Measurements from ENCODE around the gene SMYD3. TPM values are rescaled to one million over a fixed set of nuclear protein-coding genes. Genes with fewer than 3 reads are reported as not detected.

Gene SMYD3
- total RNA-seq, 1 donor from 2014 or later, result 80.8 TPM

- H3K4me3 Mint-ChIP-seq (ENCODE audit: unreplicated experiment), result no peak overlapping the region
- H3K4me1 Mint-ChIP-seq (ENCODE audit: low read depth, unreplicated experiment), result no peaks in the 10 kb centered on the region
- H3K36me3 Mint-ChIP-seq (ENCODE audit: low read depth, unreplicated experiment), result peaks cover 7% of the 10 kb centered on the region
- peaks cover 29% of the 10 kb centered on the region for H3K36me3 ChIP-seq (ENCODE audit: insufficient read depth, low read length)
- no peak overlapping the region for H3K4me2 ChIP-seq (ENCODE audit: low read length)
- TF ChIP-seq EZH2 (IDR thresholded peaks at IDR 0.05; ENCODE audit: insufficient read depth, low read length), result no peak
- TF ChIP-seq CTCF (IDR thresholded peaks at IDR 0.05; ENCODE audit: insufficient read depth, low read depth, low read length), result no peak
- no peaks in the 10 kb centered on the region for H3K9me3 Mint-ChIP-seq (ENCODE audit: unreplicated experiment)
- H3K27ac Mint-ChIP-seq (ENCODE audit: unreplicated experiment), result no peak overlapping the region
- no peaks in the 10 kb centered on the region for H3K79me2 ChIP-seq (ENCODE audit: insufficient read depth, low read length)
- no peaks in the 10 kb centered on the region for H3K9me3 ChIP-seq (ENCODE audit: insufficient read depth, low read depth, low read length)
- H3K27ac ChIP-seq (ENCODE audit: low read depth, low read length), result no peak overlapping the region
- no peaks in the 10 kb centered on the region for H3K4me1 ChIP-seq (ENCODE audit: insufficient read depth, low read length)
- DNase-seq (ENCODE audit: low read depth) (no peak), FAIRE-seq (no peak)
- no peaks in the 10 kb centered on the region for H3K27me3 Mint-ChIP-seq (ENCODE audit: low read depth, unreplicated experiment)
- no peaks in the 10 kb centered on the region for H3K27me3 ChIP-seq (ENCODE audit: insufficient read depth, low read length)
- no peaks in the 10 kb centered on the region for H4K20me1 ChIP-seq (ENCODE audit: insufficient read depth, low read length)
- no peak overlapping the region for H3K9ac ChIP-seq (ENCODE audit: low read length)
- H2AFZ ChIP-seq (ENCODE audit: low read depth, low read length), result no peak overlapping the region
- H3K4me3 ChIP-seq (ENCODE audit: insufficient read depth, low read depth, low read length), result no peak overlapping the region
Measured at GRCh38 chr1:246540738-246541491, 33.8 kb upstream of the SMYD3 start.

GRCh38 chr1:246537887-246538286 is 30.8 kb upstream of the SMYD3 start:
- Mint-ChIP-seq H3K4me1 (ENCODE audit: low read depth, unreplicated experiment) (no peaks in the 10 kb centered on the region), H3K36me3 (ENCODE audit: low read depth, unreplicated experiment) (peaks cover 4% of the 10 kb centered on the region), H3K4me3 (ENCODE audit: unreplicated experiment) (no peak overlapping the region), H3K27me3 (ENCODE audit: low read depth, unreplicated experiment) (peaks cover 10% of the 10 kb centered on the region), H3K9me3 (ENCODE audit: unreplicated experiment) (no peaks in the 10 kb centered on the region), H3K27ac (ENCODE audit: unreplicated experiment) (no peak overlapping the region)
- Histone ChIP-seq H3K27me3 (ENCODE audit: insufficient read depth, low read length) (no peaks in the 10 kb centered on the region), H3K4me2 (ENCODE audit: low read length) (no peak overlapping the region), H2AFZ (ENCODE audit: low read depth, low read length) (no peak overlapping the region), H3K79me2 (ENCODE audit: insufficient read depth, low read length) (no peaks in the 10 kb centered on the region), H3K4me3 (ENCODE audit: insufficient read depth, low read depth, low read length) (no peak overlapping the region), H3K9me3 (ENCODE audit: insufficient read depth, low read depth, low read length) (no peaks in the 10 kb centered on the region), H3K9ac (ENCODE audit: low read length) (no peak overlapping the region), H3K27ac (ENCODE audit: low read depth, low read length) (no peak overlapping the region), H4K20me1 (ENCODE audit: insufficient read depth, low read length) (no peaks in the 10 kb centered on the region), H3K36me3 (ENCODE audit: insufficient read depth, low read length) (peaks cover 17% of the 10 kb centered on the region), H3K4me1 (ENCODE audit: insufficient read depth, low read length) (no peaks in the 10 kb centered on the region)
- no peak for TF ChIP-seq EZH2 (IDR thresholded peaks at IDR 0.05; ENCODE audit: insufficient read depth, low read length)
- no peak for TF ChIP-seq CTCF (IDR thresholded peaks at IDR 0.05; ENCODE audit: insufficient read depth, low read depth, low read length)
- DNase-seq (ENCODE audit: low read depth) (no peak), FAIRE-seq (no peak)

GRCh38 chr1:246537441-246537840 is 30.4 kb upstream of the SMYD3 start:
- Histone ChIP-seq H3K79me2 (ENCODE audit: insufficient read depth, low read length) (no peaks in the 10 kb centered on the region), H3K4me2 (ENCODE audit: low read length) (no peak overlapping the region), H3K4me1 (ENCODE audit: insufficient read depth, low read length) (no peaks in the 10 kb centered on the region), H3K36me3 (ENCODE audit: insufficient read depth, low read length) (peaks cover 16% of the 10 kb centered on the region), H3K9ac (ENCODE audit: low read length) (no peak overlapping the region), H2AFZ (ENCODE audit: low read depth, low read length) (no peak overlapping the region), H3K27me3 (ENCODE audit: insufficient read depth, low read length) (no peaks in the 10 kb centered on the region), H3K4me3 (ENCODE audit: insufficient read depth, low read depth, low read length) (no peak overlapping the region), H4K20me1 (ENCODE audit: insufficient read depth, low read length) (no peaks in the 10 kb centered on the region), H3K9me3 (ENCODE audit: insufficient read depth, low read depth, low read length) (no peaks in the 10 kb centered on the region), H3K27ac (ENCODE audit: low read depth, low read length) (no peak overlapping the region)
- TF ChIP-seq CTCF (IDR thresholded peaks at IDR 0.05; ENCODE audit: insufficient read depth, low read depth, low read length) (no peak), EZH2 (IDR thresholded peaks at IDR 0.05; ENCODE audit: insufficient read depth, low read length) (no peak)
- DNase-seq (ENCODE audit: low read depth), result no peak
- no peak for FAIRE-seq
- Mint-ChIP-seq H3K36me3 (ENCODE audit: low read depth, unreplicated experiment) (peaks cover 4% of the 10 kb centered on the region), H3K4me3 (ENCODE audit: unreplicated experiment) (no peak overlapping the region), H3K4me1 (ENCODE audit: low read depth, unreplicated experiment) (no peaks in the 10 kb centered on the region), H3K9me3 (ENCODE audit: unreplicated experiment) (peaks cover 1% of the 10 kb centered on the region), H3K27ac (ENCODE audit: unreplicated experiment) (no peak overlapping the region), H3K27me3 (ENCODE audit: low read depth, unreplicated experiment) (peaks cover 10% of the 10 kb centered on the region)

All from astrocyte (in vitro differentiated cells and primary cell).